ENCODE data around the gene EPGN. TPM values are rescaled to one million over a fixed set of nuclear protein-coding genes. Genes with fewer than 3 reads are reported as not detected.

Gene EPGN, protein sequence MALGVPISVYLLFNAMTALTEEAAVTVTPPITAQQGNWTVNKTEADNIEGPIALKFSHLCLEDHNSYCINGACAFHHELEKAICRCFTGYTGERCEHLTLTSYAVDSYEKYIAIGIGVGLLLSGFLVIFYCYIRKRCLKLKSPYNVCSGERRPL
- polyA plus RNA-seq (212 to 506 TPM (median 330 TPM) in 3 replicates), polyA minus RNA-seq (143 to 411 TPM (median 318 TPM) in 3 replicates)
- polyA plus RNA-seq (2011; ENCODE audit: low read depth) = 78.9 TPM
- 255 and 468 TPM in 2 replicates for polyA plus RNA-seq (2011; cell fraction: cytosol; rRNA removed)
- 510 and 522 TPM in 2 replicates for polyA plus RNA-seq (2011; cell fraction: nucleus; rRNA removed)
- polyA plus RNA-seq (2012; ENCODE audit: low replicate concordance) = 163 and 164 TPM in 2 replicates
- 253 TPM for polyA minus RNA-seq (2011; cell fraction: cytosol; rRNA and poly(A)+ RNA removed)
- polyA minus RNA-seq (2011; cell fraction: nucleus; rRNA and poly(A)+ RNA removed) = 338 and 667 TPM in 2 replicates

DNA sequence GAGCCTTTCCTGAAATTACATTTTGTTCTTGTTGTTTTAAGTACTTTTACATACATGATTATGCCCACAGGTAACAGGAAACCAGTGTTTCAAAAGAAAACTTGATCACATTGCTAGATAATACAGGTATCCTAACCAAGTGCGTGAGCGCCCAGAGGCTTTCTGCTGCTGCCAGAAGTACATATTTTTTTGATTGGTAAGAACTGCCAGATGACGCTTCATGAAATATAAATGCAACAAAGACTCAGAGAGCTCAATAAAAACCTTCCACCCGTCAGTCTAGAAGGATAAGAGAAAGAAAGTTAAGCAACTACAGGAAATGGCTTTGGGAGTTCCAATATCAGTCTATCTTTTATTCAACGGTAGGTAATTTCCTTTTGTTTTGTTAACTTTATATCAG is at the start of gene EPGN:
Gene EPGN, plus strand, starts transcription at position 256 of the 400 bp plus-strand sequence. Its CDS starts 64 bp downstream, at position 320.
- DNase-seq (ENCODE audit: low read depth, low spot score) (peak; percentile 48), FAIRE-seq (peak; percentile 99)
- H3K9ac ChIP-seq (ENCODE audit: control insufficient read depth, extremely low read depth, insufficient read depth, low read length) = peak within 1 kb of the TSS; percentile 78
- H3K4me2 ChIP-seq (ENCODE audit: control insufficient read depth, extremely low read depth, insufficient read depth, low read depth, low read length) = peak within 1 kb of the TSS; percentile 89
- dilution Hi-C loops (cut with MboI; ENCODE audit: extremely low pct_ligation_motif_present, low sequenced_read_pairs) = no loop called here
- peak within 1 kb of the TSS; percentile 76 for H3K27ac ChIP-seq (ENCODE audit: control insufficient read depth, insufficient read depth, low read length)
- H3K36me3 ChIP-seq (ENCODE audit: control insufficient read depth in 2 of 2, extremely low read depth in 1 of 2, insufficient read depth in 2 of 2, low read length in 2 of 2) = peaks cover 0 to 13% of the 10 kb centered on the region in 2 experiments
- peaks cover 43% of the 10 kb centered on the region for H3K4me1 ChIP-seq (ENCODE audit: control insufficient read depth, extremely low read depth, insufficient read depth, low read length)
- peak within 1 kb of the TSS; percentile 53 to 92 (median 83) for H3K4me3 ChIP-seq (ENCODE audit: control insufficient read depth in 2 of 3, extremely low read depth in 1 of 3, insufficient read depth in 2 of 3, low read depth in 1 of 3, low read length in 3 of 3)
- TF ChIP-seq, protein P1, sequence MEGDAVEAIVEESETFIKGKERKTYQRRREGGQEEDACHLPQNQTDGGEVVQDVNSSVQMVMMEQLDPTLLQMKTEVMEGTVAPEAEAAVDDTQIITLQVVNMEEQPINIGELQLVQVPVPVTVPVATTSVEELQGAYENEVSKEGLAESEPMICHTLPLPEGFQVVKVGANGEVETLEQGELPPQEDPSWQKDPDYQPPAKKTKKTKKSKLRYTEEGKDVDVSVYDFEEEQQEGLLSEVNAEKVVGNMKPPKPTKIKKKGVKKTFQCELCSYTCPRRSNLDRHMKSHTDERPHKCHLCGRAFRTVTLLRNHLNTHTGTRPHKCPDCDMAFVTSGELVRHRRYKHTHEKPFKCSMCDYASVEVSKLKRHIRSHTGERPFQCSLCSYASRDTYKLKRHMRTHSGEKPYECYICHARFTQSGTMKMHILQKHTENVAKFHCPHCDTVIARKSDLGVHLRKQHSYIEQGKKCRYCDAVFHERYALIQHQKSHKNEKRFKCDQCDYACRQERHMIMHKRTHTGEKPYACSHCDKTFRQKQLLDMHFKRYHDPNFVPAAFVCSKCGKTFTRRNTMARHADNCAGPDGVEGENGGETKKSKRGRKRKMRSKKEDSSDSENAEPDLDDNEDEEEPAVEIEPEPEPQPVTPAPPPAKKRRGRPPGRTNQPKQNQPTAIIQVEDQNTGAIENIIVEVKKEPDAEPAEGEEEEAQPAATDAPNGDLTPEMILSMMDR (optimal IDR thresholded peaks at IDR 0.05 in 1 of 3, IDR thresholded peaks at IDR 0.05 in 1 of 3, conservative IDR thresholded peaks at IDR 0.05 in 1 of 3; ENCODE audit: extremely low read depth in 1 of 3, insufficient read depth in 2 of 3, low read length in 3 of 3) = no peak
- no peak for TF ChIP-seq EZH2 (IDR thresholded peaks at IDR 0.05; ENCODE audit: low read length)
- peak within 1 kb of the TSS; percentile 18 for H2AFZ ChIP-seq (ENCODE audit: control insufficient read depth, low read length)
- peaks cover 15% of the 10 kb centered on the region for H3K79me2 ChIP-seq (ENCODE audit: control insufficient read depth, insufficient read depth, low read length)
- no peaks in the 10 kb centered on the region for H3K9me1 ChIP-seq (ENCODE audit: control insufficient read depth, extremely low read depth, insufficient read depth, low read length)
- no peaks in the 10 kb centered on the region for H3K9me3 ChIP-seq (ENCODE audit: control insufficient read depth, low read depth, low read length)
- no peaks in the 10 kb centered on the region for H4K20me1 ChIP-seq (ENCODE audit: control insufficient read depth, extremely low read depth, insufficient read depth, low read length)
- H3K27me3 ChIP-seq (ENCODE audit: control insufficient read depth, extremely low read depth, insufficient read depth, low read length) = no peaks in the 10 kb centered on the region

DNA sequence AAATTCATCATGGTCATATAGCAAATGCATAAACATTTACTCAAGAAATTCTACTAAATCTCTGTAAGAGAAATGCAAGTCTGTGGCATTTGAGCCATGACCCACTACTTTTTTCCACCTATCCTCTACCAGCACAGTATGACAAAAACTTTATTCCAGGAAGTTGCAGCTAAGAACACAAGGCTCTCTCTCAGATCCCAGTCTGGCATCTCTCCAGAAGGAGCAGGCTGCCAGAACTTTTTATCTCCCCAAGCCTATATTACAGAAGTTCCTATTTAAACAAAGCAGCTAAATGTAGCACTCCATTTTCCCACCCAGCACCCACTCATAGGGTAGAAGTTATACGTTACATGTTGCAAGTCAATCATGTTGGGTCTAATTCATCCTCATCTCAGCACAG is 49.3 kb upstream of the EPGN start:
- H3K36me3 ChIP-seq (ENCODE audit: control insufficient read depth in 2 of 2, extremely low read depth in 1 of 2, insufficient read depth in 2 of 2, low read length in 2 of 2) = no peaks in the 10 kb centered on the region
- no peaks in the 10 kb centered on the region for H3K27me3 ChIP-seq (ENCODE audit: control insufficient read depth, extremely low read depth, insufficient read depth, low read length)
- H3K9me1 ChIP-seq (ENCODE audit: control insufficient read depth, extremely low read depth, insufficient read depth, low read length) = no peaks in the 10 kb centered on the region
- H3K4me3 ChIP-seq (ENCODE audit: control insufficient read depth in 2 of 3, extremely low read depth in 1 of 3, insufficient read depth in 2 of 3, low read depth in 1 of 3, low read length in 3 of 3) = no peak overlapping the region
- no peaks in the 10 kb centered on the region for H3K9me3 ChIP-seq (ENCODE audit: control insufficient read depth, low read depth, low read length)
- H3K79me2 ChIP-seq (ENCODE audit: control insufficient read depth, insufficient read depth, low read length) = no peaks in the 10 kb centered on the region
- H3K27ac ChIP-seq (ENCODE audit: control insufficient read depth, insufficient read depth, low read length) = no peak overlapping the region
- no peak overlapping the region for H3K4me2 ChIP-seq (ENCODE audit: control insufficient read depth, extremely low read depth, insufficient read depth, low read depth, low read length)
- no peak for DNase-seq (ENCODE audit: low read depth, low spot score)
- H3K4me1 ChIP-seq (ENCODE audit: control insufficient read depth, extremely low read depth, insufficient read depth, low read length) = no peaks in the 10 kb centered on the region
- no peak for FAIRE-seq
- TF ChIP-seq, protein P1 (optimal IDR thresholded peaks at IDR 0.05 in 1 of 3, IDR thresholded peaks at IDR 0.05 in 1 of 3, conservative IDR thresholded peaks at IDR 0.05 in 1 of 3; ENCODE audit: extremely low read depth in 1 of 3, insufficient read depth in 2 of 3, low read length in 3 of 3) = no peak
- dilution Hi-C loops (cut with MboI; ENCODE audit: extremely low pct_ligation_motif_present, low sequenced_read_pairs) = no loop called here
- H3K9ac ChIP-seq (ENCODE audit: control insufficient read depth, extremely low read depth, insufficient read depth, low read length) = no peak overlapping the region
- H4K20me1 ChIP-seq (ENCODE audit: control insufficient read depth, extremely low read depth, insufficient read depth, low read length) = no peaks in the 10 kb centered on the region
- H2AFZ ChIP-seq (ENCODE audit: control insufficient read depth, low read length) = no peak overlapping the region
